Measurements from ENCODE around the gene IL20.

IL20 gene

GRCh38 chr1:206882555-206882954 lies 17.1 kb downstream of the IL20 start:
- DNase-seq = no peak

DNA sequence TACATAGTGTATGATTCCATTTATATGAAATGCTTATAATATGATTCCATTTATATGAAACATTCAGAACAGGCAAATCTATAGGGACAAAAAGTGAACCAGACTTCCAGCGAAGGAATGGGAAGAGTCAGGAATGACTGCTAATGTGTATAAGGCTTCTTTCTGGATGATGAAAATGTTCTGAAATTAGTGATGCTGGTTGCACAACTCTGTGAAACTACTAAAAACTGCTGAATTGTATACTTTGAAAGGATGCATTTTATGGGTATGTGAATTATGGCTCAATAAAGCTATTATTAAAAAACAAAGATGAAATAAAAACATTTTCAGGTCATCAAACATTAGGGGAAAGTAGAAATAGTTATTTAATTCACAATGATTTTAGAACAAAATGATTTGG lies 17.7 kb downstream of the IL20 start:
- DNase-seq = no peak

- no peak for DNase-seq
Measured at GRCh38 chr1:206883876-206884275, 18.5 kb downstream of the IL20 start.

GRCh38 chr1:206885341-206886060 lies 20.1 kb downstream of the IL20 start:
- DNase-seq = no peak

- DNase-seq = no peak
Measured at GRCh38 chr1:206886831-206887230, 21.4 kb downstream of the IL20 start.

DNA sequence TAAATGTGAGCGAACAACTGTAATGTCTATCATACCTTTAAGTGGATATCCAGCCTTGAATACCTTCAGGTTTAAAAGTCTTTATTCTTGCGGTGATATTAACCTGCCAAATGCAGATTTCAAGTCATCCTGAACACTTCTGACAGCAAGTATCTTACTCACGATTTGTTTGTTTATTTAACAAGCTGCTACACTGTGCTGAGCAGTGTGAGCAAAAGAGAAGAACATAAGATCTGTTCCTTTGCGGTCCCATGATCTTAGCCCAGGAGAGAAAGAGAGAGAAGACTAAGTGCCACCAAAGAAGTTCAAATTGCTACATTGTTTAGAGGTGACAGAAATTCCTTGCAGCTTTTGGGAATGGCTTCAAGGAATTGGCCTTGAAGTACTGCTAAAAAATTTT lies 22.3 kb downstream of the IL20 start:
- no peak for DNase-seq

DNA sequence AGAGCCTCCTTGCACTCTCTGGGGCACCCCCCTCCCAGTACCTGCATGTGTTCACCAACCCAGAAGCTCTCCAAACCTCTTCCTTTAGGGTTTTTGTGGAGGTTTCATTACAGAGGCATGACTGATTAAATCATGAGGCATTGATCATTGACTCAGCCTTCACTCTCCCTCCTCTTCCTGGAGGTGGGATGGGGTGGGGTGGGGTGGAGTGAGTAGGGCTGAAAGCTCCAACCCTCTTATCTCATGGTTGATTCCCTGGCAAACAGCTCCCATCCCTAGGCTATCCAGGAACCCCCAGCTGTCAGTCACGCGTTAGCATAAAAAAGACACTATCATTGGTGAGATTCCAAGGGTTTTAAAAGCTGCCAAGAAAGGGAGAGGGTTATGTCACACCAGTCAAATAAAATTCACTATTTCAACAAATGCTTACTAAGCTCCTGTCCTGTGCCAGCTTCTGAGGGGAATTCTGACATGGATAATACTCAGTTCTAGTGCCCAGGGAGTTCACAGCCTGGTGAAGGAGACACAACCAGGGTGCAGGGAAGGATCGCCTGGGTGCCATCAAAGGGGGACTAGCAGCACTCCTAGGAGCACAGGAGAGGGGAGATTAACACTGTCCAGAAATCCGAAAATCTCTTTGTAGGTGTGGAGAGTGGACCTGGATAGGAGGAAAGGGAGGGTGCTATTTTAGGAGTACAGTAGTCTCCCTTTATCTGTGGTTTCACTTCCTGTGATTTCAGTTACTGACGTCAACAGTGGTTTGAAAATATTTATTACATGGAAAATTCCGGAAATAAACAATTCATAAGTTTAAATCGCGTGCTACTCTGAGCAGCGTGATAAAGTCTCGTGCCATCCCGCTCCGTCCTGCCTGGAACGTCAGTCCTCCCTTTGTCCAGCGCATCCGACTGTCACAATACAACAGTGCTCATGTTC lies 25.0 kb downstream of the IL20 start:
- peak; percentile 5 for DNase-seq

DNA sequence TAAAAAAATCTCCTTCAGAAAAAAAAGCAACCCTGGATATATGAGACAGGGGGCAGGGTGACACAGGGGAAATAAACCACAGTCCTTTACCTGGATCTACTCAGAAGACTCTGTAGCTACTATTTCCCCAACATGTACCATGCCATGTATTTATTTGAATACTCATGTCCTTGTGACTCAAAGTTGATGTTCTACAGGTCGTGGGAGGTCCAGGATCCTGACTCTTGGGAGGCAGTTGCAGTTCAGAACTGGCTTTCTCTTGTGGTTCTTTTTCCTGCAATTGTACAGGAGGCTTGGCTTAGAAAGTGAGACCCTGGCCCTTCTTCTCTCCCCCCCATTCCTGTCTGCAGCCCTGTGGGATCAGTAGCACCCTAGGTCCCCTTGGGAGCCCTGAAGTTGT lies 26.0 kb downstream of the IL20 start:
- no peak for DNase-seq

DNA sequence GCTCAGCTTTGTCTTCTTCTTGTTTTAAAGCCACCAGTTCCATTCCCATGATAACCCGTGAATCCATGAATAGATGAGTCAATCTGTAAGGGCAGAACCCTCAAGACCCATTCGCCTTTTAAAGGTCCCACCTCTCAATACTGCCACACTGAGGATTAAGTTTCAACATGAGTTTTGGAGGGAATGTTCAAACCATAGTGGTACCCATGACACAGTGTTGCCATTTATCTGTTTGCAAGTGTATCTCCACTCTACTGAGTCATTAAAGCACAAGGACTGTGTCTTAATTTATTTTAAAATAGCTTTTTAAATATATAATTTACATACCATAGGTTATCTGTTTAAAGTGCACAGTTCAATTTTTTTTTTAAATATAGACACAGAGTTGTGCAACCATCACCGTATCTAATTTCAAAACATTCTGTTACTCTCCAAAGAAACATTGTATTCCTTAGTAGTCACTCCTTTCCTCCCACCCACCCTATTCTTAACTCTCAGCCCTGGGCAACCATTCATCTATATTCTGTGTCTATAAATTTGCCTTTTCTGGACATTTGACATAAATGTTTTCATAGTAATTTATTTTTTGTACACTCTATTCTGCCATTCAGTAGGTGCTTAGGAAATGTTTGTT lies 27.0 kb downstream of the IL20 start:
- peak; percentile 32 for DNase-seq

DNA sequence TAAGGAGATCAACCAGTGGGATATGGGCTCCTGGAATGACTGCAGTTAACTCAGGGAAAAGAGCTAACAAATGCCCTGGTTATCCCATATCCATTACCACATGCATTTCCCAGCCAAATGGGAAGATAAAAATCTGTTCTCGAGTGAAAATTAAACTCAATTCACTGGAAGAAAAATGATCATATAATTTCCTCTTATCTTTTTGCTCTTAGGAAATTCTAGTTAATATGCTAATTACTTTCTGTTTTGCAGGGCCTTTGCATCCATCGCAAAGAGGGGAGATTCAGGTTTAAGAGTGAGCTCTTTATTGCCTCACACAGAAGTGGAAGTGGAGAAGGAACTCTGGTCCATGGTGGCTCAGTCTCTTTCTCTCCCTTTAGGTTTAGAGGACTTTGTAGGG lies 28.0 kb downstream of the IL20 start:
- DNase-seq = no peak

- peak; percentile 83 for DNase-seq
Measured at GRCh38 chr1:206895325-206895724, 29.9 kb downstream of the IL20 start.

DNA sequence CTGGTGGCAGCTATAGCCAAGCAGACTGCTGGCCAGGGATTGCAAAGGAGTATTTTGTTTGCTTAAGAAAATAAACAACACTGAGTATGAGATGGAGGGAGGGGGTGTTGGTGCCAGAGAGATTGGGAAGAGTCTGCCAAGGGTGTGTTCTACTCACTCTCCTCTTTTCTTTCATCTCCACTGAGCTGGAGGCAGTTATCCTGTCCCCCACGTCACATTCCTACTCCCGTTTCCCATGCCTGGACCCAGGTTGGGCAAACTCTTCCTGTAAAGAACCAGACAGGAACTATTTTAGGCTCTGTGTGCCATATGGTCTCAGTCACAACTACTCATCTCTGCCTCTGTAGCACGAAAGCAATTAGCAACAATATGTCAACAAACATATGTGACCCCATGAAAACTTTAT lies 30.4 kb downstream of the IL20 start:
- DNase-seq = peak; percentile 88

DNA sequence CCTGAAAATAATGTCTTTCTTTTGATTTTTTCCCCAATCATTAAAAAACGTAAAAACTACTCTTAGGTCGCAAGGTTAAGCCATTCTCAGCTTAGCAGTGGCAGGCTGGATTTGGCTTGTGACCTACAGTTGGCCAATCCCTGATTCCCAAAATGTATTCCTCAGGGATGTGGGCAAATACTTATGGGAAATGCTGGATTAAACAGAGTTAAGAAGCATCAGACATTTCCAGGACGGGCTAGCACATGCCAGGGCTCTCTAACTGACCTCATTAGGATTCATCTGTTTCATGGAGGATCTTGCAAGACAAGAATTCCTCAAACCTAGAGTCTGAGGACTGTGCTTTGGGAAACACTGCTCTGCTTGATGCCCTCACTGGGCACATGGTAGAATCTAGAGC lies 30.8 kb downstream of the IL20 start:
- peak; percentile 87 for DNase-seq

DNA sequence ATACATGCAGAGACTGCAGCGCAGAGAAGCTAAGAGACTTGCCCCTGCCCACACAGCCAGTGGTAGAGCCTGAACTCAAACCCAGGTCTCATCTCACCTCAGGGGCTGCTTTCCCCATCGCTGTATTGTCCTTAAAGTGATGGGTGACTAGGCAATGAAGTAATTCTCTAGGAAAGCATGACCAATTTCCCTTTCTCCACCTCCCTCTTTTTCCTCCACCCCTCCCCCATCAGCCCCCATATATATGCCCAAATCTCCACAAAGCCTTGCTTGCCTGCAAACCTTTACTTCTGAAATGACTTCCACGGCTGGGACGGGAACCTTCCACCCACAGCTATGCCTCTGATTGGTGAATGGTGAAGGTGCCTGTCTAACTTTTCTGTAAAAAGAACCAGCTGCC lies 31.8 kb downstream of the IL20 start, which contains the start of gene IL24:
IL24 (plus strand) TSS at position 269 of the 400 bp plus-strand sequence. CDS start 390 bp downstream, outside the sequence.
- DNase-seq = no peak

DNA sequence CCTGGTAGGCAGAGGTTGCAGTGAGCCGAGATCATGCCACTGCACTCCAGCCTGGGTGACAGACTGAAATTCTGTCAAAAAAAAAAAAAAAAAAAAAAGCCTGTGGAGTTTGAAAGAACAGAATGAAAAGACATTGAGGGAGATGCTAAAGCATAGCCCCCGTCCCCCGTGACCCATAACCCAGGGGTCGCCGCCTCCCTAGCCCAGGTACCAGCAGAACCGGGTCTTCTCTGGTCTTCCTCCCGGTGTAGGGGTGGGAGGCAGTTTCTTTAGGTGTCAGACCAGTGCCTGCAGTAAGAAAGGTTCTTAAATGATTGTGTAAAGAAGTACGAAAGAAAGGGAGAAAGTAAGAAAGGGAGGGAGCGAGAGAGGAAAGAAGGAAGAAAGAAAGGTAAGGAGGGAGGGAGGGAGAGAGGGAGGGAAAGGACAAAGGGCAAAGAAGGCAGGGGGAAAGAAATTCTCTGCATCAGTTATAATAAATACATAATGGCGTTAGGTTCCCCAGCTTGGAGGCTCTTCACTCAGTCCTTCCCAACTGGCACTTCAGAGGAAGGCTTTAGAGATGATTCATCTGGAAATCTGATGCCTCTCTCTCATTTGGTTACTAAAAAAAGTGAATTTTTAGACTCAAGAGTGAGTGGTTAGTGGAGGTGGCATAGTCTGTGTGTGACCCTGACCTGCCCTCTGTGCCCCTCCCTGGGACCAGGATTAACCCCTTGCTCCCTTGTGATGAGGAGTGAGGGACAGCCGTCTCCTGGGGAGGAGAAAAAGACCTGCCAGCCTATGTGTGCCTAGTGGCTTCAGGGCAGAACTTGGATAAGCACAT lies 32.9 kb downstream of the IL20 start:
- DNase-seq = no peak

DNA sequence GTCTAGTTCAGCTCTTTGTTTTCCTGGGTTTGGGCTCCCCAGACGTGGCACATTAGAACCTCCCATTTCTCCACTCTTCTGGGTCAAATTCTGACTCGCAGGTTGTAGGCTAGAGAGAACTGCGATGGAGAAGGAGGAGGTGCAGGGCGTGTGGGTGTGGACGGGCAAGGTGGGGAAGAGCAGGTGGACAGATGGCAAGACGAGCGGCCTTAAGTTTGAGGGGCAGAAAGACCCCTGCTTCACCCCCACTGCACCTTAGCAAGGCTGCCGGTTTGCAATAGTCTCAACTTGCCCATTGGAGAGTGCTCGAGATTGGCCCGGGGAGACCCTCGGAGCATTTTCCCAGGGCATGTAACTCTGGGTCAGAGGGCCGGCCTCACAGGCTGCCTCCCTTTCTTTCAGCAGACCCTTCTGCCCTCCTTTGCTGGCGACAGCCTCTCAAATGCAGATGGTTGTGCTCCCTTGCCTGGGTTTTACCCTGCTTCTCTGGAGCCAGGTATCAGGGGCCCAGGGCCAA lies 33.5 kb downstream of the IL20 start:
- DNase-seq = no peak

GRCh38 chr1:206899717-206900116 lies 34.3 kb downstream of the IL20 start:
- DNase-seq = no peak

DNA sequence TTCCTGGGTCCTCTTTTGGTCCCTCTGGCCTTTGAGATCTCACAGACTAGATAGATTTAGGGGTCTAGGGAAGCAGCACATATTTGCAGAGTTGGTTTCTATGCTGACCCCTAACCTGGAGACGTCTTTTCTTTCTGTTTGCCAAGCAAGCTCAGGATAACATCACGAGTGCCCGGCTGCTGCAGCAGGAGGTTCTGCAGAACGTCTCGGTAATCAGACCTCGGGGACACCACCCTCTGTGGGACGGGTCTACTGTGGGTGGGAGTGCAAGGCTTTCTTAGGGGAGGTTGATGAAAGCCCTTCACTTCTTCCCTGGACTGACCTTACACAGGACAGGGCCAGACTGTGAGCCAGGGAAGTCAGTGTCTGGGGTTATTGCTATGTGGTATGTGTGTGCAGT lies 34.7 kb downstream of the IL20 start:
- DNase-seq = no peak

DNA sequence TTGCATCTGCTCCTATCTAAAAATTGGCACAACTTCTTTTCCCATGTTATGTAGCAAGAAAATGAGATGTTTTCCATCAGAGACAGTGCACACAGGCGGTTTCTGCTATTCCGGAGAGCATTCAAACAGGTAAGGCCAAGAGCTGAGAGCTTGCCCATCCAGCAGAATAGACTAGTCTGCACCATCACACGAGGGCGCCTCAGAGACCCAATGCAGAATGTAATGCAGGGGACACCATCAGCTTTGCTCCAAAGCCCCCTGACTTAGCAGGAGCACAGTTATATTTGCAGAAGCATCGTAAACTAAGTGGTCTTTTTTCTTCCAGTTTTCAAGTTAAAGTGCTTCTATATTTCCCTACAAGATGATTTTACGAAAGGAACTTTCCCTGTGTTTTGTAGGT lies 36.5 kb downstream of the IL20 start:
- DNase-seq = no peak

DNA sequence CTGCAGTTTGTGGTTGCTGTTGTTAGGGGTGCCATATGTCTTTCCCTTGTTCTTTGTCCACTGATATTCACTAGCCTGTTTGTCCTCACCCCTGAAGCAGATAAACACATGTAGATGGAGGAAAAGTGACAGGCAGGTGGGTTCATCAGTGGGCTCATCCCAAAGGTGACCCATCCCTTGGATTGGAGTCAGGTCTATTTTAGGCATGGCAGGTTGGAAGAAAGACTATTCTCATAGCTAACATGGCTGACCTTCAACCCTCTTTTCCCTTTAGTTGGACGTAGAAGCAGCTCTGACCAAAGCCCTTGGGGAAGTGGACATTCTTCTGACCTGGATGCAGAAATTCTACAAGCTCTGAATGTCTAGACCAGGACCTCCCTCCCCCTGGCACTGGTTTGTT lies 37.3 kb downstream of the IL20 start:
- no peak for DNase-seq

- no peak for DNase-seq
Measured at GRCh38 chr1:206903687-206904086, 38.3 kb downstream of the IL20 start.

GRCh38 chr1:206904423-206905142 lies 39.2 kb downstream of the IL20 start:
- no peak for DNase-seq

All from NCI-H2171 treated with DMSO at 0.1 percent for 48 hours (cell line).